ENCODE data around the gene IWS1.

IWS1 gene

GRCh38 chr2:127448526-127448925, 77.8 kb downstream of the IWS1 start:
- Histone ChIP-seq H3K4me3 (replicated peaks; ENCODE audit: low read depth, low read length) (no peak overlapping the region), H3K27me3 (replicated peaks; ENCODE audit: control insufficient read depth, insufficient read depth, low read length) (no peaks in the 10 kb centered on the region), H3K36me3 (ENCODE audit: control insufficient read depth, insufficient read depth, low read length) (no peaks in the 10 kb centered on the region)
- DNase-seq (ENCODE audit: extremely low read depth, insufficient read length), result no peak
- TF ChIP-seq CTCF (IDR thresholded peaks at IDR 0.05; ENCODE audit: insufficient read depth, low read length, poor library complexity, severe bottlenecking), result no peak

GRCh38 chr2:127439343-127439742, 86.9 kb downstream of the IWS1 start:
- Histone ChIP-seq H3K4me3 (replicated peaks; ENCODE audit: low read depth, low read length) (no peak overlapping the region), H3K27me3 (replicated peaks; ENCODE audit: control insufficient read depth, insufficient read depth, low read length) (no peaks in the 10 kb centered on the region), H3K36me3 (ENCODE audit: control insufficient read depth, insufficient read depth, low read length) (no peaks in the 10 kb centered on the region)
- no peak for DNase-seq (ENCODE audit: extremely low read depth, insufficient read length)
- TF ChIP-seq CTCF (IDR thresholded peaks at IDR 0.05; ENCODE audit: insufficient read depth, low read length, poor library complexity, severe bottlenecking), result no peak

GRCh38 chr2:127437781-127438726, 88.2 kb downstream of the IWS1 start:
- H3K36me3 ChIP-seq (ENCODE audit: control insufficient read depth, insufficient read depth, low read length), result no peaks in the 10 kb centered on the region
- no peak for TF ChIP-seq CTCF (IDR thresholded peaks at IDR 0.05; ENCODE audit: insufficient read depth, low read length, poor library complexity, severe bottlenecking)
- DNase-seq (ENCODE audit: extremely low read depth, insufficient read length), result no peak
- H3K27me3 ChIP-seq (replicated peaks; ENCODE audit: control insufficient read depth, insufficient read depth, low read length), result no peaks in the 10 kb centered on the region
- no peak overlapping the region for H3K4me3 ChIP-seq (replicated peaks; ENCODE audit: low read depth, low read length)

- Histone ChIP-seq H3K27me3 (replicated peaks; ENCODE audit: control insufficient read depth, insufficient read depth, low read length) (no peaks in the 10 kb centered on the region), H3K36me3 (ENCODE audit: control insufficient read depth, insufficient read depth, low read length) (no peaks in the 10 kb centered on the region), H3K4me3 (replicated peaks; ENCODE audit: low read depth, low read length) (no peak overlapping the region)
- TF ChIP-seq CTCF (IDR thresholded peaks at IDR 0.05; ENCODE audit: insufficient read depth, low read length, poor library complexity, severe bottlenecking), result no peak
- no peak for DNase-seq (ENCODE audit: extremely low read depth, insufficient read length)
These were observed 89.2 kb downstream of the IWS1 start for GRCh38 chr2:127437056-127437455.

GRCh38 chr2:127434515-127434914, 91.8 kb downstream of the IWS1 start:
- DNase-seq (ENCODE audit: extremely low read depth, insufficient read length), result no peak

More at GRCh38 chr2:127434515-127434914, 91.8 kb downstream of the IWS1 start:
- Histone ChIP-seq H3K4me3 (replicated peaks; ENCODE audit: low read depth, low read length) (no peak overlapping the region), H3K36me3 (ENCODE audit: control insufficient read depth, insufficient read depth, low read length) (no peaks in the 10 kb centered on the region), H3K27me3 (replicated peaks; ENCODE audit: control insufficient read depth, insufficient read depth, low read length) (no peaks in the 10 kb centered on the region)
- no peak for TF ChIP-seq CTCF (IDR thresholded peaks at IDR 0.05; ENCODE audit: insufficient read depth, low read length, poor library complexity, severe bottlenecking)

Measured in GM06990 (cell line).